GM19438 (cell line): Measurements from ENCODE around the gene SMARCB1.
A peak's percentile ranks its signal among the peaks of the same experiment; 100 is the strongest.
"Not testable (repeated sequence)": the region's sequence is repeated elsewhere in the genome, so short reads cannot be mapped to it uniquely, and the experiment has no call there.

Experiments used
- ATAC-seq: cut with Tn5 transposase; IDR thresholded peaks from one replicate; pipeline ENCODE4 v1.9.1; 2021; ENCODE audit warnings: low read depth; ENCODE audit not compliant: unreplicated experiment

Gene SMARCB1

DNA sequence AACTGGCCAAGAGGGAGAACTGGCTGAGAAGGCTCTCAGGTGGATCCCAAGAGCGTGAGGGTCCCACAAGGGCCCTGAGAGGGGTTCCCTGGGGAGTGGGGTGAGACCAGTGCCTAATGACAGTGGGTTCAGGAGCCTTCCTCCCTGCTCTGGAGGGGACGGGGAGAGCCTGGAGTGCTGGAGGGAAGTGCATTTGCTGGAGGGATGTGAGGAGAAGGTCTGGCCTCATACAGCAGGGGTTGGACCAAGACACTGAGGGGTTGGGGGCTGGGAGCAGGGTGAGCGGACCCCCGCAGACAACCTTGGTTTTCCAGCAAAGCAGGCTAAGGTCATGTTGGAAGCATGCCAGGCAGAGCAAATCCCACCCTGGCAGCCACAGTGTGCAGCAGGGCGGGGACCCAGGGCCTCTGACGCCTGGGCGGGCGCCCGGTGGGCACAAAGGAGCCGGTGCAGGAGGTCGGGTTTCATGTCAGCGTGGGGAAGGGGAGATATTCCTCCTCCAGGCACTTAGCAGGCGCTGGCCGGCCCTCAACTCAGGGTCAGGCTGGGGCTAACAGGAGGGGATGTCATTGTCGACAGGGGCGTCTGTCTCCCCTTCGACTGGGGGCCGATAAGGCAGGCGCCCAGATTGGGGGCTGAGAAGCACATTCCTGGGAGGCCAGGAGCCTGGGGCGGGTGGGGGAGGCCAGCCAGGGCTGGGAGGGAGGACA, 55.1 kb downstream of the SMARCB1 start:
- ATAC-seq: no peak

DNA sequence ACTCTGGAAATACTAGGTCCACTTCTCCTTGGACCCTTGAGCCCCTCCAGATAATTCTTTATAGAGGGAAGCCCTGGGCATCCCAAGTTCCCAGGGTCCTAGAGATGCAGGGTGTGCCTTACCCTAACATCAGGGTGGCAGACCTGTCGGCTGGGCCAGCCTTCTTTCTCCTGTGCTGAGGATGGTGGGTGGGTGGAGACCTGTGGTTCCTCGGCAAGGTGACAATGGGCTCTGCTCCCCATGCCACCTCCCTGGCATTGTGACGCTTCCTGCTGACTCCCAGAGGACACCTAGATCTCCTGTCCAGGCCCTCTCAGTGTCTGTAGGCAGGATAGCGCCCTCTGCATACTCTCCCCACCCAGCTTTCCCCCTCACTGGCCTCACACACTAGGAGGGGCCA, 55.8 kb downstream of the SMARCB1 start:
- no peak for ATAC-seq

DNA sequence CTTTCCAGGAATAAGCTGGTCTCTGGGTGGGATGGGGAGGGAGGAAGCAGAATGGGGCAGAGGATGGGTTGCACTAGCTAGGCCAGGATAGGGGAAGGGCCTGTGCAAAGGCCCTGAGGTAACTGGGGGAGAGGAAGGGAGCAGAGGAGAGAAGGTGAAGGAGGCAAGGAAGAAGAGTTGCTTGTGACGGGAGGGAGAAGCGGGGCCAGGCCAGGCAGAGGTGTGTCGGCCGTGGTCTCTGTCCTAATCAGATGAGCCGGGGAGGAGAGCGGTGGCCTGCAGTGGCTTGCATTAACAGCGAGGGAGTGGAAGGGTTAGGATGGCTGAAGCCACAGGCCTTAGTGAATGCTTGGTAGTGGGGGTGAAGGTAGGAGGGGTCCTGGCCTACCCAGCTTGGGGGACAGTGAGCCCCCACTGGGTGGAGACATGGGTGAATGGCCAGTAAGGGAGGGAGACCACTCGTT, 58.0 kb downstream of the SMARCB1 start:
- ATAC-seq: peak; percentile 13

DNA sequence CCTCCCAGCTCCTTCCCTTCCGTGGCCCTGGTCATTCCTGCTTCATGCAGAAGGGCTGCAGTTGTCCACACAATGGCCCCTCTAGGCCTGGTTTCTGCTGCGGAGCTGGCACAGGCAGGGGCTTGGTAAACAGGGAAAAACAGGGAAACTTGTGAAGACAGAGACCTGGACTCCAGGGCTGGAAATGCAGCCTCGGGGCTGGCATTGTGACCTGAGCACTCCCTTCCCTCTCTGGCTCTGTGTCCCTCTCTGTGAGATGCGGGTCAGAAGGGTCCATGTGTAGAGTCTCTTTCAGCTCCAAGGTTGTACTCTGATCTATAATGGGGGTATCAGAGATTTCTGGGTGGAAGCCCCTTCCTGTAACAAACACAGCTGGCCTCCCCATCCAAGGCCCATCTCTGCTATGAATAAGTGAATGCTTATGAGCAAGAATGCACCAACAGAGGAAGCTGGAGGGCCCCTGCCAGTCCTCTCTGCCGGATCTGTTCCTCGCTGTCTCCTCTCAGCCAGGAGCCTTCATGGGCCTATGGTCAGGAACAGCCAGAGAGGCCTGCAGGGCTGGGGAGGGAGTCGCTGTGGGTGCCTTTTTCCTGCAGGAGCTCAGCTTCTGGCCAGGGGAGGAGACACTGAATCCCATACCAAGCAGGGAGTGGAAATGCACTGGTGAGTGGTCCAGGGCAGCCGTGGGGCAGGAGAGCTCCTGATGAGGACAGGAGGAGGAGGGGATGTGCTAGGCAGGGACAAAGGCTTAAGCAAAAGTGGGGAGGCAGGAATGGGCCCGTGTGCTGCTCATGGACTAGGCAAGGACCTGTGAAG, 58.7 kb downstream of the SMARCB1 start:
- no peak for ATAC-seq

DNA sequence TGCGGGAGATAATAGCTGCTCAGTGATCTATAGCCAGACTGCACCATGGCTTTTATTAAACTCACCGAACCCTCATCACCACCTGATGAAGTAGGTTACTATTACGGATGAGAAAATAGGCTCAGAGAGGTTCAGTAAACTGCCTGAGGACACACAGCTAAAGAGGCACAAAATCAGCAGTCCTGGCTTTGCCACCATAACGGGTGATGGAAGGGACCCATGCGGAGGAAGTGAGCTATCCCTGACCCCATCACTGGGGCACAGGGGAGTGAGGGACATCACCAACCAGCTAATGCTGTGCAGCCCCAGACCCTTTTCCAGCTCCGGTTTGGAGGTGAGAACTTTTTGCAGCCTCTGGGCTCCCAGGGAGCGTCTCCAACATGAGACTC, 59.3 kb downstream of the SMARCB1 start:
- ATAC-seq: no peak

DNA sequence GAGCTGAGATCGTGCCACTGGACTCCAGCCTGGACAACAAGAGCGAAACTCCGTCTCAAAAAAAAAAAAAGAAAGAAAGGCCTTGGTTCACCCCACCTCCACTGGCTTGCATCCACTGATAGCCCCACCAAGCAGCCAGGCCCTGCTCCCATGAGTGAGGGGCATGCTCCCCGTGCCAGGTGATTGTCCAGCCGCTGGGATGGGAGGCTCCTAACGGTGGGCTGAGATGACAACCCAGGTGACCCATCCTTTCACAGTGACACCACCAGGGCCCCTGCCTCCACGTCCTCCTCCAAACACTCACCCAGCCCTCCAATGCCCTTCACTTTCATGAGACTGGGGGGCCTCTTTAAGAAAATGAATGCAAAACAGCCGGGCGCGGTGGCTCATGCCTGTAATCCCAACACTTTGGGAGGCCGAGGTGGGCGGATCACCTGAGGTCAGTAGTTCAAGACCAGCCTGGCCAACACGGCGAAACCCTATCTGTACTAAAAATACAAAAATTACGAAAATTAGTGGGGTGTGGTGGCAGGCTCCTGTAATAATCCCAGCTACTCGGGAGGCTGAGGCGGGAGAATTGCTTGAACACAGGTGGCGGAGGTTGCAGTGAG, 60.6 kb downstream of the SMARCB1 start:
- ATAC-seq: no peak

DNA sequence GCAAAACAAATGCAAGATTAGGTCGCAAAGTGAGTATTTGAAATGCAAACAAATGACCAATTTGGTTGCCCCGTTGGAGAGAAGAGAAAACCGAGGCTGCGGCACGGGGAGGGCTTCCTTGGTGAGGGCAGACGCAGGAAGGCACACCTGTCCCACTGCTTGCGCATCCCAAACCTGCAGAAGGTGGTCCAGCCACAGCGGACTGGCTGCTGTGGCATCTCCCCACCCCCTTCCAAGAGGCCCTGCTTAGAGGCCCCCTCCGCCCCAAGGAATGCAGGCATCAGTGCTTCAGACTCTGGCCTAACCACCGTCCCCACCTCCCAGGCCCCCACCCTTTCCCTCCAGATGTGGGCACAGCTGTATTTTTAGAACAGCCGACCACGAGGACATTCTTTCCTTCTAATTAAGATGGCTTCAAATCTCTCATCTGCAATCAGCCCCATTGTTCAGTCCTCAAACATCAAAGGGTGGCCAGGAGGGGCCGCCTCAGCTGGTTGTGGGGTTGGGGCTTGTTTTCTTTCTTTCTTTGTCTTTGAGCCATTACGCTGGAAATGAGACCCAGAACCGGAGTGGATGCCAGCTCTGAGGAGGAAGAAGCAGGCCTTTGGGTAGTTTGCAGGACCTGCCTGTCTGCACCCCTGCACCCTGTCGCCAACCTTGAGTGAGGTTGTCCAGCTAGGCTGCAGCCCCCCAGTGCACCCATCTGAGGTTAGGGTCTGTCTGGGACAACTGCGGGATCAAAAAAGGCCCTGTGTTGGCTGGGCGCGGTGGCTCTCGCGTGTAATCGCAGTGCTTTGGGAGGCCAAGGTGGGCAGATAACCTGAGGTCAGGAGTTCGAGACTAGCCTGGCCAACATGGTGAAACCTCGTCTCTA, 61.5 kb downstream of the SMARCB1 start:
- ATAC-seq: no peak

DNA sequence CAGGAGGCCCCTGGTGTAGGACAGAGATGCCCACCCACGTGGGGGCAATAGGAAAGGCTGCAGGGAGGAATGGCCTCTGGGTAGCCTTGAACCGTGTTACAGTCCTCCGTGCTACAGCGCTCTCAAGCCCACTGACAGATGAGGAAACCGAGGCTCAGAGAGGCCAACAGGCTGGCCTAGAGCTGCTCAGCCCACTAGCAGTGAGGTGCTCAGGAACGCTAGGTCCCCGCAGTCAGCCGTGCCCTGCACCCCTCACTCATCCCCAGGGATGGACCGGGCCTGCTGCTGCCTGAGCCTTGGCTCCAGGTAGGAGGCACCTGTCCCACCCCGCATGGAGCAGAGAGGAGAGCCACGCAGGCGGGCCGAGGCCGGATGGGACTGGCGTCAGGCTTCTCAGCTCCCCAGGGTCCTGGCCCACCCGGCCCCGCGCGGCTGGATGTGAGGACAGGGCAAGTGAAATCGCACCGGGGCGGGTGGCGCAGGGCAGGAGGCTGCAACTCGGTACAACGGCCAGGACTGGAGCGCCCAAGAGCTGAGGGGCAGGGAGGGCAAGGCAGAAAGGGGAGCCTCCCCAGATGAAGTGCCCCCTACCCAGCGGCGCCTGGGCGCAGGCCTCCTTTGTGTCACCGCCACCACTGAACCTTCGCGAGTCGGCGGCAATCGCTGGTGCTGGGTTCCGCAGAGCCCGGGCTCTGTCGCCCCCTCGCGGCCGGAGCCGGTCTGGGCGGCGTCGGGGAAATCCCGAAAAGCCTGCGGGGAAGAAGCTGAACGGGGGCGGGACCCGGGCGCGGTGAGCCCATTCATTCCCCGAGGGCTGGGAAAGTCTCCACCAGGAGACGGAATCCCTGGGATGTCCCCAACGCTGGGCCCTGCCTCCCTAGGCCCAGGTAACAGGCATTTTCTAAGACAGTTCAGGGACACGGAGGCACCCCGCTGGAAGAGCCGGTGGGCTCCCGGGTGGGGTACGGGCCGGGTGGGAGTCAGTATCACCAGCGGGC, 62.5 kb downstream of the SMARCB1 start:
- no peak for ATAC-seq

DNA sequence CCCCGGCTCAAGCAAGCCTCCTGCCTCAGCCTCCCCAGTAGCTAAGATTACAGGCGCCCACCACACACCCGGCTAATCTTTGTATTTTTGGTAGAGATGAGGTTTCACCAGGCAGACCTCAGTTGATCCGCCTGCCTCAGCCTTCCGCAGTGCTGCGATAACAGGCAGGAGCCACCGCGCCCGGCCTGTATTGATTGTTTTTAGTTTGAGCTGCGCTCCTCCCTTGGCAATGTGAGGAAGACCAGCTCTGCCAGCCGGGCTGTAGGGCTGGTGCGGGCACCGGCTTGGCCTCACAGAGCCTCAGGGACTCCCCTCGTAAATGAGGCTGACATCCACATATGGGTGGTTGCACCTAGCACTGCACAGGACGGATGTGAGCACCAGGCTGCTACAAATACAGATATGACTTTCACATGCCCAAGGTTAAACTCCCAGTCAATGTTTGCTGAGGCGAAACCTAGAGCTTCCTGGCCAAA, 63.4 kb downstream of the SMARCB1 start:
- no peak for ATAC-seq

DNA sequence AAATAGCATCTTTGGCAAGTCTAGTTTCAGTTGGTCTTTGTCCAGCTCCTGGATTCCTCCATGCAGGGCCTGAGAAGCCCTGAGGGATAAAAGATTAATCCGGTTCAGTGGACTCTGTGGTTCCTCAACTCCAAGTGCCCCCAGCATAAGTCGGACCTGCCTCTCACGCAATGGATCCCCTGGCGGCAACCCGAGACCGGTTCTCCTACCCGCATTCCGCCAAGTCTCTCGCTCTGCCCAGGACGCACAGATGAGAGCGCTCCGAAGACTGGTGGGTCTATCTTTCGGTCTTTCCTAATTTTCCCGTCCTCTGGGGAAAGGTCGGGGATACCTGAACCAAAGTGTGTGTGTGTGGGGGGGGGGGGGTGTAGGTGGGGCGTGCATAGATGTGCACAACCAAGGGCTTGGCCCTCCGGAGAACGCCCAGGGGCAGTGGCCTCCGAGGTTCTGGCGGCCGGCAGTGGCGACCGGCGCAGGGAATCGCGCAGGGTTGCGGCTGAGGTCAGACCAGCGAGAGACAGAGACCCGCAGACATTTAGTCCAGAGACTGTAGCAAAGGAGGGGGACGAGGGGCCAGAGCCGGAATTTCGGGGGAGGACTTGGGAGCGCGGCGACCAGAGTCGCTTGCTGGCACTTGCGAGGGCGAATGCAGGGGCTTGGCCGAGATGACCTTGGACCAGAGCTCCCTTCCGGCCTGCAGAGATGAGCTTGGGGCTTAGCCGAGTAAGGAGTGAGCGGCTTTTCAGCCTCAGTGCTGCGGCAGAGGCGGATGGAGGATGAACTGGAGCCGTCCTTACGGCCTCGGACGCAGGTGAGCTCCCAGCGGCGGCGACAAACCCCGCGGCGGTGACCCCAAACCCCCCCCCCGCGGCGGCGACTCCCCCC, 70.2 kb downstream of the SMARCB1 start:
- ATAC-seq: peak; percentile 47

DNA sequence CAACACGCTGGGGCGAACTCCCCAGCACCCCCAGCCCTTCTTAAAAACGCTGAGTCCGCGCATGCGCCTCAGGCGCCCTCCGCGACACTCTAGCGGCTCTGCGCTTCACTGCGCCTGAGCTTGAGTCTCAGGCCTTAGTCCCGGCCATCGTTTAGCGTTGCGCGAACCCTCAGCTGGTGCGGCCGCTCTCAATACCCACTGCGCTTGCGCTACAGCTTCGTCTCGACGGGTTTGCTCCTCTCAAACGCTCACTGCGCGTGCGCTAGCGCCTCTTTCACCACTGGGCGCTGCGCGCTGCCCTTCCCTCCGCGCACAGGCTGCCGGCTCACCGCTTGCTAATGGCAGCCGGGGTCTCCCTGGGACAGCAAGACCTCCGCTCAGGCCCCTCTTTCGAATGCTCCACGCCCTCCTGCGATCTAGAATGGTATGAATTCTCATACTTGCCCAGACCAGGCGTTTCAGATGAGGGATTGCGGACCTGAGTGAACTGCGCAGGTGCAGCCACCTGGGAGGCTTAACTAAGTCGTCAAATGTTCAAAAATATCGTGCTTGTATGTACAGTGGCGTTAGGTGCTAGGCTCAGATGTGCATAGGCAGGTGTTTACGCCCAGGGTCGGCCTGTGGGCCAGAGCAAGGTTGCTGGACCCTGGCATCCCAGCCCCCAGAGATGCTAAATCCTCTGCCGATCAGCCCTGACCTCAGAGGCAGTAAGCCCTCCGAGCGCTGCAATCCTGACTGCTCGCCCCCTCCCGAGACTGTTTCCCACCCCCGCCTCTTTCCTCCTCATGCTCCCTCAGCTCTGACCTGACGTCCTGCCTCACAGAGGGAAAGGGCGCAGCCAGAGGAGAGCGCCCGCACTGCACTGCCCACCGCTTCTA, 71.1 kb downstream of the SMARCB1 start, which contains the start of gene SLC2A11:
Gene SLC2A11 (plus strand): TSS at position 270 of the 878 bp plus-strand sequence. CDS start 125 bp downstream, at position 395.
- peak; percentile 87 for ATAC-seq

DNA sequence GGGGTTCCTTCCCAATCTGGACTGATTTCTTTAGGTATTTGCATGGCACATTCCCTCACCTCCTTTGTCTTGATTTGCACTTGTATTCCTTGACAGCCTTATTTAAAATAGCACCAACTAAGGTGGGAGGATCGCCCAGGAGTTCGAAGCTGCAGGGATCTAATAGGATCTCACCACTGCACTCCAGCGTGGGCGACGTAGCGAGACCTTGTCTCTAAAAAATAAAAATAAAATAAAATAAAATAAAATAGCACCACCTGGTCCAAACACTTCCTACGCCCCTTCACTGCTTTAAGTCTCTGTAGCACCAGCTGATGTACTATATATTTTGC, 71.7 kb downstream of the SMARCB1 start:
- no peak for ATAC-seq

DNA sequence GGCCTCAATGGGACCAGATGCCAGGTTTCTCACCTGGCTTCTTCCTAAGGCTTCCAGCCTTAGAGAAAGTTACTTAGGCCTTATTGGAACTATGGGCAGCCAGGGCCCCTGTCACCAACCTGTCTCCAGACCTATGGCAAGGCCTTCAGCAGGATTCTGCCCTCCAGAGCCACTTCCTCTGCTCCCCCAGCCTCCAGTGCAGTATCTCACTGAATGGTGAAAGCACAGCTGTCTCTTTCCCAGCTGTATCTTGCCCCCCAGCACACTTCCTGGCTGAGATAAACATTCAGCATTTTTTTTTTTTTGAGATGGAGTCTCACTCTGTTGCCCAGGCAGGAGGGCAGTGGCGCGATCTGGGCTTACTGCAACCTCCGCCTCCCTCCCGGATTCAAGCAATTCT, 72.4 kb downstream of the SMARCB1 start:
- no peak for ATAC-seq

DNA sequence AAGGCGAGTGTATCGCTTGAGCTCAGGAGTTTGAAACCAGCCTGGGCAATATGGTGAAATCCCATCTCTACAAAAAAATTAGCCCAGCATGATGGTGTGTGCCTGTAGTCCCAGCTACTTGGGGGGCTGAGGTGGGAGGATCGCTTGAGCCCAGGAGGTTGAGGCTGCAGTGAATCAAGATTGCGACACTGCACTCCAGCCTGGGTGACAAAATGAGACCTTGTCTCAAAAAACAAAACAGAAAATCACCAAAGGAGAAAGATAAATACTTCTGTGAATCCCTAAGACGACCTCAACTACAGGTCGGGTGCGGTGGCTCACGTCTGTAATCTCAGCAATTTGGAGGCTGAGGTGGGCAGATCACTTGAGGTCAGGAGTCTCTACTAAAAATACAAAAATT, 73.4 kb downstream of the SMARCB1 start:
- not testable (repeated sequence) for ATAC-seq

DNA sequence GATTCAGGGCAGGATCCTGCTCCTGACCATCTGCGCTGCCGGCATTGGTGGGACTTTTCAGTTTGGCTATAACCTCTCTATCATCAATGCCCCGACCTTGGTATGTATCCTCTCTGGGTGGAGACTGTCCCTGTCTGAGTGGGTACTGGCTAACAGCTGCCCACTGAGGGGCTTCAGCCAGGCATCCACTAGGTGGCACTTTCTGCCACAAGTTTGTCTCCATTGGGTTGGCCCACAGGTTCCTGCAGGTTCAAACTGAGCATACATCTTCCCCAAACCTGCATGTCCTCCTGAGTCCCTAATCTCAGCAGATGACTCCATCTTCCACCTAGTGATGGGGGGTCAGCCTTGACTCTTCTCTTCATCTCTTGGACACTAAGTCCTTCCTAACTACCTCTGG, 75.3 kb downstream of the SMARCB1 start:
- ATAC-seq: no peak

DNA sequence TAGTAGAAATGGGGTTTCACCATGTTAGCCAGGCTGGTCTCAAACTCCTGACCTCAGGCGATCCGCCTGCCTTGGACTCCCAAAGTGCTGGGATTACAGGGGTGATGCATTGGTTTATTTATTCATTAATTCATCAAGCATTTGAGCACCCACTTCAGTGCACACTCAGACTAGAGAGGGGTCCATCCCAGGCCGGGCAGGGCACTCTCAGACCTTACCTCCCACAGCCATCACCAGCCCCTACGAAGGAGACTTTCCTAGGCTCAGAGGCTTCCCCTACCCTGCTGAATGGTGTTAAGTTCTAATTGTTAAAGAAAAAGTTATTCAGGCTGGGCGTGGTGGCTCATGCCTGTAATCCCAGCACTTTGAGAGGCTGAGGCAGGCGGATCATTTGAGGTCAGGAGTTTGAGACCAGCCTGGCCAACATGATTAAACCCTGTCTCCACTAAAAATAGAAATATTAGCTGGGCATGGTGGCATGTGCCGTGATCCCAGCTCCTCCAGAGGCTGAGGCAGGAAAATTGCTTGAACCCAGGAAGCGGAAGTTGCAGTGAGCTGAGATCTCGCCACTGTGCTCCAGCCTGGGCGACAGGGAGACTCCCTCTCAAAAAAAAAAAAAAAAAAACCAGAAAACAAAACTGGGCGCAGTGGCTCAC, 77.9 kb downstream of the SMARCB1 start:
- not testable (repeated sequence) for ATAC-seq

DNA sequence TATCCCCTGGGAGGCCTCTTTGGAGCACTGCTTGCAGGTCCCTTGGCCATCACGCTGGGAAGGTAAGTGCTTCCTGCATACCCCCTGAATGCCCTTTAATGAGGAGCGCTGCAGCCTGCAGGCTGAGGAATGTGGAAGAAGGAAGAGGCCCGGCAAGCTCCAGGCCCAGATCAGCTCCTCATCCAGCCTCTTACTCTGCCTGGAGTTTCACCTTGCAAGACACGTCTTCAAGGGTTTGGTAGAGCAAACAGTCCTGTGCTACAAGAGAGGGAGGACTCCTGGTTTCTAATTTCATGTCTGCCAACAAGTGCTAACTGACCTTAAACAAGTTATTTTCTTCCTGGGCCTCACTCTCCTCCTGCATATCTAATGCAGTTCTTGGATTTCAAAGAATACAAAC, 81.8 kb downstream of the SMARCB1 start:
- no peak for ATAC-seq
